ENCODE measurements around the gene CD70. TPM values are rescaled to one million over a fixed set of nuclear protein-coding genes. Genes with fewer than 3 reads are reported as not detected.

Gene CD70
- total RNA-seq, 4 donors from 2014 or later, result not detected

- TF ChIP-seq POLR2A (IDR thresholded peaks at IDR 0.05) (no peak), CTCF (IDR thresholded peaks at IDR 0.05) (no peak)
- 48% methylated on average over 5 of the region's 5 CpGs for WGBS, 2 donors
- DNase-seq (ENCODE audit: low spot score in 2 of 2), result no peak
- intact Hi-C loops (cut with DNase I; ENCODE audit: low total_unique reads), result no loop called here
- no peak overlapping the region for H3K4me3 ChIP-seq (ENCODE audit: low read depth, poor library complexity, severe bottlenecking)
These were observed 14.0 kb downstream of the CD70 start for GRCh38 chr19:6576869-6577475.

GRCh38 chr19:6573350-6573749 is 17.6 kb downstream of the CD70 start:
- intact Hi-C loops (cut with DNase I; ENCODE audit: low total_unique reads), result no loop called here
- TF ChIP-seq CTCF (IDR thresholded peaks at IDR 0.05) (no peak), POLR2A (IDR thresholded peaks at IDR 0.05) (no peak)
- WGBS, 2 donors, result 65 to 82% methylated on average over 1 of the region's 1 CpG
- DNase-seq (ENCODE audit: low spot score in 2 of 2), result no peak
- no peak overlapping the region for H3K4me3 ChIP-seq (ENCODE audit: low read depth, poor library complexity, severe bottlenecking)

- intact Hi-C loops (cut with DNase I; ENCODE audit: low total_unique reads), result no loop called here
These were observed 18.7 kb downstream of the CD70 start for GRCh38 chr19:6572217-6572616.

GRCh38 chr19:6571167-6571566 is 19.8 kb downstream of the CD70 start:
- TF ChIP-seq CTCF (IDR thresholded peaks at IDR 0.05) (no peak), POLR2A (IDR thresholded peaks at IDR 0.05) (no peak)
- DNase-seq (ENCODE audit: low spot score in 2 of 2), result no peak

More at GRCh38 chr19:6572217-6572616, 18.7 kb downstream of the CD70 start:
- TF ChIP-seq POLR2A (IDR thresholded peaks at IDR 0.05), result no peak
- no peak for TF ChIP-seq CTCF (IDR thresholded peaks at IDR 0.05)
- 60 to 70% methylated on average over 4 of the region's 4 CpGs for WGBS, 2 donors
- DNase-seq (ENCODE audit: low spot score in 2 of 2), result peak in 1 of 2 donors; percentile 58
- H3K4me3 ChIP-seq (ENCODE audit: low read depth, poor library complexity, severe bottlenecking), result no peak overlapping the region

GRCh38 chr19:6570764-6571163 is 20.2 kb downstream of the CD70 start:
- intact Hi-C loops (cut with DNase I; ENCODE audit: low total_unique reads), result no loop called here
- 63 to 89% methylated on average over 3 of the region's 3 CpGs for WGBS, 2 donors
- H3K4me3 ChIP-seq (ENCODE audit: low read depth, poor library complexity, severe bottlenecking), result no peak overlapping the region
- no peak for DNase-seq (ENCODE audit: low spot score in 2 of 2)
- TF ChIP-seq CTCF (IDR thresholded peaks at IDR 0.05) (no peak), POLR2A (IDR thresholded peaks at IDR 0.05) (no peak)

More at GRCh38 chr19:6571167-6571566, 19.8 kb downstream of the CD70 start:
- intact Hi-C loops (cut with DNase I; ENCODE audit: low total_unique reads), result no loop called here
- H3K4me3 ChIP-seq (ENCODE audit: low read depth, poor library complexity, severe bottlenecking), result no peak overlapping the region

GRCh38 chr19:6568816-6569215 is 22.1 kb downstream of the CD70 start:
- no peak overlapping the region for H3K4me3 ChIP-seq (ENCODE audit: low read depth, poor library complexity, severe bottlenecking)
- intact Hi-C loops (cut with DNase I; ENCODE audit: low total_unique reads), result no loop called here
- DNase-seq (ENCODE audit: low spot score in 2 of 2), result no peak
- TF ChIP-seq CTCF (IDR thresholded peaks at IDR 0.05), result no peak
- TF ChIP-seq POLR2A (IDR thresholded peaks at IDR 0.05), result no peak
- 56 to 65% methylated on average over 3 of the region's 3 CpGs for WGBS, 2 donors

Measured in lower leg skin (tissue), 4 donors.